ENCODE data around the gene AQR. TPM values are rescaled to one million over a fixed set of nuclear protein-coding genes. Genes with fewer than 3 reads are reported as not detected.

The AQR gene
- total and polyA plus RNA-seq, 2 experiments from 2014 or later = 42.3 to 67.3 TPM

DNA sequence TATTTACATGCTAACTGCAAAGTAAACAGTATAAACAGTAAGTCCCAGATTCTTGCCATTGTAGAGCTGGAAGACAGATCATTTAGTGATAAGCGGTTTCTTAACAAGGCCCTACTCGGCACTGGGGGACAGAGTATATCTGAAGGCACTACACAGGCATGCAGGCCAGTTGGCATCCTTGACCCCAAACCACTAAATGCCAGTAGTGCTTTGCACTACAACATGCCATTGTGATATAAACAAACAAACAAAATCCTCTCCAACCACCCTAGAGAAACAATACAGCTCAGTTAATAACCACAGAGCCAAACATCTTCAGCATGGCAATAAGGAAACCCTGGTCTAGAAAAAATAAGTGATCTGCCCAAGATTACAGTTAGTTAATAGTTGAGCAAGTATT lies 5.3 kb downstream of the AQR start (continued):
- TF ChIP-seq, protein P1, sequence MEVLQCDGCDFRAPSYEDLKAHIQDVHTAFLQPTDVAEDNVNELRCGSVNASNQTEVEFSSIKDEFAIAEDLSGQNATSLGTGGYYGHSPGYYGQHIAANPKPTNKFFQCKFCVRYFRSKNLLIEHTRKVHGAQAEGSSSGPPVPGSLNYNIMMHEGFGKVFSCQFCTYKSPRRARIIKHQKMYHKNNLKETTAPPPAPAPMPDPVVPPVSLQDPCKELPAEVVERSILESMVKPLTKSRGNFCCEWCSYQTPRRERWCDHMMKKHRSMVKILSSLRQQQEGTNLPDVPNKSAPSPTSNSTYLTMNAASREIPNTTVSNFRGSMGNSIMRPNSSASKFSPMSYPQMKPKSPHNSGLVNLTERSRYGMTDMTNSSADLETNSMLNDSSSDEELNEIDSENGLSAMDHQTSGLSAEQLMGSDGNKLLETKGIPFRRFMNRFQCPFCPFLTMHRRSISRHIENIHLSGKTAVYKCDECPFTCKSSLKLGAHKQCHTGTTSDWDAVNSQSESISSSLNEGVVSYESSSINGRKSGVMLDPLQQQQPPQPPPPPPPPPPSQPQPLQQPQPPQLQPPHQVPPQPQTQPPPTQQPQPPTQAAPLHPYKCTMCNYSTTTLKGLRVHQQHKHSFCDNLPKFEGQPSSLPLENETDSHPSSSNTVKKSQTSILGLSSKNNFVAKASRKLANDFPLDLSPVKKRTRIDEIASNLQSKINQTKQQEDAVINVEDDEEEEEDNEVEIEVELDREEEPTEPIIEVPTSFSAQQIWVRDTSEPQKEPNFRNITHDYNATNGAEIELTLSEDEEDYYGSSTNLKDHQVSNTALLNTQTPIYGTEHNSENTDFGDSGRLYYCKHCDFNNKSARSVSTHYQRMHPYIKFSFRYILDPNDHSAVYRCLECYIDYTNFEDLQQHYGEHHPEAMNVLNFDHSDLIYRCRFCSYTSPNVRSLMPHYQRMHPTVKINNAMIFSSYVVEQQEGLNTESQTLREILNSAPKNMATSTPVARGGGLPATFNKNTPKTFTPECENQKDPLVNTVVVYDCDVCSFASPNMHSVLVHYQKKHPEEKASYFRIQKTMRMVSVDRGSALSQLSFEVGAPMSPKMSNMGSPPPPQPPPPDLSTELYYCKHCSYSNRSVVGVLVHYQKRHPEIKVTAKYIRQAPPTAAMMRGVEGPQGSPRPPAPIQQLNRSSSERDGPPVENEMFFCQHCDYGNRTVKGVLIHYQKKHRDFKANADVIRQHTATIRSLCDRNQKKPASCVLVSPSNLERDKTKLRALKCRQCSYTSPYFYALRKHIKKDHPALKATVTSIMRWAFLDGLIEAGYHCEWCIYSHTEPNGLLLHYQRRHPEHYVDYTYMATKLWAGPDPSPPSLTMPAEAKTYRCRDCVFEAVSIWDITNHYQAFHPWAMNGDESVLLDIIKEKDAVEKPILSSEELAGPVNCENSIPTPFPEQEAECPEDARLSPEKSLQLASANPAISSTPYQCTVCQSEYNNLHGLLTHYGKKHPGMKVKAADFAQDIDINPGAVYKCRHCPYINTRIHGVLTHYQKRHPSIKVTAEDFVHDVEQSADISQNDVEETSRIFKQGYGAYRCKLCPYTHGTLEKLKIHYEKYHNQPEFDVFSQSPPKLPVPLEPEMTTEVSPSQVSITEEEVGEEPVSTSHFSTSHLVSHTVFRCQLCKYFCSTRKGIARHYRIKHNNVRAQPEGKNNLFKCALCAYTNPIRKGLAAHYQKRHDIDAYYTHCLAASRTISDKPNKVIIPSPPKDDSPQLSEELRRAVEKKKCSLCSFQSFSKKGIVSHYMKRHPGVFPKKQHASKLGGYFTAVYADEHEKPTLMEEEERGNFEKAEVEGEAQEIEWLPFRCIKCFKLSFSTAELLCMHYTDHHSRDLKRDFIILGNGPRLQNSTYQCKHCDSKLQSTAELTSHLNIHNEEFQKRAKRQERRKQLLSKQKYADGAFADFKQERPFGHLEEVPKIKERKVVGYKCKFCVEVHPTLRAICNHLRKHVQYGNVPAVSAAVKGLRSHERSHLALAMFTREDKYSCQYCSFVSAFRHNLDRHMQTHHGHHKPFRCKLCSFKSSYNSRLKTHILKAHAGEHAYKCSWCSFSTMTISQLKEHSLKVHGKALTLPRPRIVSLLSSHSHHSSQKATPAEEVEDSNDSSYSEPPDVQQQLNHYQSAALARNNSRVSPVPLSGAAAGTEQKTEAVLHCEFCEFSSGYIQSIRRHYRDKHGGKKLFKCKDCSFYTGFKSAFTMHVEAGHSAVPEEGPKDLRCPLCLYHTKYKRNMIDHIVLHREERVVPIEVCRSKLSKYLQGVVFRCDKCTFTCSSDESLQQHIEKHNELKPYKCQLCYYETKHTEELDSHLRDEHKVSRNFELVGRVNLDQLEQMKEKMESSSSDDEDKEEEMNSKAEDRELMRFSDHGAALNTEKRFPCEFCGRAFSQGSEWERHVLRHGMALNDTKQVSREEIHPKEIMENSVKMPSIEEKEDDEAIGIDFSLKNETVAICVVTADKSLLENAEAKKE (CRISPR knock-in tag; IDR thresholded peaks at IDR 0.05) = no peak

DNA sequence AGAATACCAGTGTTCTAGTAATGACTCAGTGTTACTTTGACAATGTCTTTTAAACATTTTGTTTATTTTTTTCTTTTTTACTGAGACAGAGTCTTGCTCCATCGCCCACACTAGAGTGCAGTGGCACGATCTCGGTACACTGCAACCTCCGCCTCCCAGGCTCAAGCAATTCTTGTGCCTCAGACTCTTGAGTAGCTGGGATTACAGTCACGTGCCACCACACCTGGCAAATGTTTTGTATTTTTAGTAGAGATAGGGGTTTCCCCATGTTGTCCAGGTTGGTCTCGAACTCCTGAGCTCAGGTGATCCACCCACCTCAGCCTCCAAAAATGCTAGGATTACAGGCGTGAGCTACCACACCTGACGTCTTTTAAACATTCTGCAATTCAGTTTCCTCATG lies 15.7 kb downstream of the AQR start:
- Histone ChIP-seq H2AFZ (no peak overlapping the region), H3K27me3 (ENCODE audit: insufficient read depth) (no peaks in the 10 kb centered on the region), H3F3A (replicated peaks; ENCODE audit: low read depth) (no peaks in the 10 kb centered on the region), H3K36me3 (ENCODE audit: insufficient read depth) (peaks cover 31% of the 10 kb centered on the region; the same call in 1 of the 2 replicates), H3K9me2 (ENCODE audit: insufficient read depth) (no peaks in the 10 kb centered on the region), H3K27ac (ENCODE audit: low read depth) (peak overlapping the region; percentile 26; the same call in 1 of the 2 replicates), H3K79me2 (replicated peaks; ENCODE audit: insufficient read depth) (peaks cover 16% of the 10 kb centered on the region), H4K20me1 (replicated peaks; ENCODE audit: insufficient read depth) (peaks cover 6% of the 10 kb centered on the region; the same call in 1 of the 2 replicates), H3K4me1 (ENCODE audit: insufficient read depth) (no peaks in the 10 kb centered on the region), H3K4me2 (no peak overlapping the region), H3K4me3 (no peak overlapping the region)
- Mint-ChIP-seq H3K27ac (no peak overlapping the region; the same call in 1 of the 2 replicates), H3K9me3 (peaks cover 5% of the 10 kb centered on the region; the same call in 2 of the 3 replicates), H3K4me3 (no peak overlapping the region), H3K36me3 (ENCODE audit: low read depth) (peaks cover 42% of the 10 kb centered on the region), H3K27me3 (ENCODE audit: insufficient read depth, low read depth, poor library complexity) (peaks cover 4% of the 10 kb centered on the region), H3K4me1 (no peaks in the 10 kb centered on the region)
- no peak for DNase-seq (ENCODE audit: low spot score)
- no peak for ATAC-seq
- TF ChIP-seq, protein P1 (CRISPR knock-in tag; IDR thresholded peaks at IDR 0.05) = no peak
- no peak for TF ChIP-seq ZNF114 (CRISPR knock-in tag; IDR thresholded peaks at IDR 0.05)
- TF ChIP-seq, protein P2, sequence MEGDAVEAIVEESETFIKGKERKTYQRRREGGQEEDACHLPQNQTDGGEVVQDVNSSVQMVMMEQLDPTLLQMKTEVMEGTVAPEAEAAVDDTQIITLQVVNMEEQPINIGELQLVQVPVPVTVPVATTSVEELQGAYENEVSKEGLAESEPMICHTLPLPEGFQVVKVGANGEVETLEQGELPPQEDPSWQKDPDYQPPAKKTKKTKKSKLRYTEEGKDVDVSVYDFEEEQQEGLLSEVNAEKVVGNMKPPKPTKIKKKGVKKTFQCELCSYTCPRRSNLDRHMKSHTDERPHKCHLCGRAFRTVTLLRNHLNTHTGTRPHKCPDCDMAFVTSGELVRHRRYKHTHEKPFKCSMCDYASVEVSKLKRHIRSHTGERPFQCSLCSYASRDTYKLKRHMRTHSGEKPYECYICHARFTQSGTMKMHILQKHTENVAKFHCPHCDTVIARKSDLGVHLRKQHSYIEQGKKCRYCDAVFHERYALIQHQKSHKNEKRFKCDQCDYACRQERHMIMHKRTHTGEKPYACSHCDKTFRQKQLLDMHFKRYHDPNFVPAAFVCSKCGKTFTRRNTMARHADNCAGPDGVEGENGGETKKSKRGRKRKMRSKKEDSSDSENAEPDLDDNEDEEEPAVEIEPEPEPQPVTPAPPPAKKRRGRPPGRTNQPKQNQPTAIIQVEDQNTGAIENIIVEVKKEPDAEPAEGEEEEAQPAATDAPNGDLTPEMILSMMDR (conservative IDR thresholded peaks at IDR 0.05; ENCODE audit: low read depth in 2 of 2) = no peak
- no peak for TF ChIP-seq JUNB (IDR thresholded peaks at IDR 0.05; ENCODE audit: unreplicated experiment)

Data from GM23338 (cell line).